ENCODE results near the gene C12orf42. TPM values are rescaled to one million over a fixed set of nuclear protein-coding genes. Genes with fewer than 3 reads are reported as not detected.

C12orf42 gene
- total RNA-seq, 4 donors from 2014 or later: not detected

DNA sequence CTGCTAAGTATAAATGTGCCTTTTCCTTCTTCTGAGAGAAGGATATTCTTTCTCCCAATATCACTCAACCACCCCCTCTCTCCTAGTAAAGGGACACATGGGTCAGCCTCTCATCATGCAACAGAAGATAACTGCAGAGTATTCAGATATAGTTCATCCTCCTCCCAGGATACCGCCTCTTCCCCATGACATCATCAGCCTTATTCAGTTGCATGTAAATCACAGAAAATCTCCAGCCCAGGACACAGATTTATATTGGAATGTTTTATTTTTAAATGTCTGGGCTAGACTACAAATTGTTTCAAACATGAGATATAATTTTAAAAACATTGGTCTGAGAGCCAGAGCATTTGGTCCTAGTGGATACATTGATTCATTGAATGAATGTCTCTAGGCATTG lies 178.5 kb downstream of the C12orf42 start:
- WGBS, 2 donors: 91 to 92% methylated on average over 1 of the region's 1 CpG
- no peak for DNase-seq (ENCODE audit: low spot score in 2 of 2)
- TF ChIP-seq, protein P1, sequence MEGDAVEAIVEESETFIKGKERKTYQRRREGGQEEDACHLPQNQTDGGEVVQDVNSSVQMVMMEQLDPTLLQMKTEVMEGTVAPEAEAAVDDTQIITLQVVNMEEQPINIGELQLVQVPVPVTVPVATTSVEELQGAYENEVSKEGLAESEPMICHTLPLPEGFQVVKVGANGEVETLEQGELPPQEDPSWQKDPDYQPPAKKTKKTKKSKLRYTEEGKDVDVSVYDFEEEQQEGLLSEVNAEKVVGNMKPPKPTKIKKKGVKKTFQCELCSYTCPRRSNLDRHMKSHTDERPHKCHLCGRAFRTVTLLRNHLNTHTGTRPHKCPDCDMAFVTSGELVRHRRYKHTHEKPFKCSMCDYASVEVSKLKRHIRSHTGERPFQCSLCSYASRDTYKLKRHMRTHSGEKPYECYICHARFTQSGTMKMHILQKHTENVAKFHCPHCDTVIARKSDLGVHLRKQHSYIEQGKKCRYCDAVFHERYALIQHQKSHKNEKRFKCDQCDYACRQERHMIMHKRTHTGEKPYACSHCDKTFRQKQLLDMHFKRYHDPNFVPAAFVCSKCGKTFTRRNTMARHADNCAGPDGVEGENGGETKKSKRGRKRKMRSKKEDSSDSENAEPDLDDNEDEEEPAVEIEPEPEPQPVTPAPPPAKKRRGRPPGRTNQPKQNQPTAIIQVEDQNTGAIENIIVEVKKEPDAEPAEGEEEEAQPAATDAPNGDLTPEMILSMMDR (IDR thresholded peaks at IDR 0.05): no peak
- no peak for TF ChIP-seq POLR2A (IDR thresholded peaks at IDR 0.05)
- intact Hi-C loops (cut with DNase I; ENCODE audit: low total_unique reads): no loop called here
- H3K4me3 ChIP-seq (ENCODE audit: low read depth, poor library complexity, severe bottlenecking): no peak overlapping the region

- H3K4me3 ChIP-seq (ENCODE audit: low read depth, poor library complexity, severe bottlenecking): no peak overlapping the region
- no peak for TF ChIP-seq POLR2A (IDR thresholded peaks at IDR 0.05)
- TF ChIP-seq, protein P1 (IDR thresholded peaks at IDR 0.05): no peak
- intact Hi-C loops (cut with DNase I; ENCODE audit: low total_unique reads): no loop called here
- DNase-seq (ENCODE audit: low spot score in 2 of 2): no peak
- 83 to 89% methylated on average over 2 of the region's 2 CpGs for WGBS, 2 donors
Observed at GRCh38 chr12:103314786-103315185, 181.0 kb downstream of the C12orf42 start.

GRCh38 chr12:103313894-103314293 lies 181.9 kb downstream of the C12orf42 start:
- intact Hi-C loops (cut with DNase I; ENCODE audit: low total_unique reads): no loop called here
- TF ChIP-seq POLR2A (IDR thresholded peaks at IDR 0.05): no peak
- TF ChIP-seq, protein P1 (IDR thresholded peaks at IDR 0.05): no peak
- 68 to 73% methylated on average over 1 of the region's 1 CpG for WGBS, 2 donors
- DNase-seq (ENCODE audit: low spot score in 2 of 2): no peak
- no peak overlapping the region for H3K4me3 ChIP-seq (ENCODE audit: low read depth, poor library complexity, severe bottlenecking)

DNA sequence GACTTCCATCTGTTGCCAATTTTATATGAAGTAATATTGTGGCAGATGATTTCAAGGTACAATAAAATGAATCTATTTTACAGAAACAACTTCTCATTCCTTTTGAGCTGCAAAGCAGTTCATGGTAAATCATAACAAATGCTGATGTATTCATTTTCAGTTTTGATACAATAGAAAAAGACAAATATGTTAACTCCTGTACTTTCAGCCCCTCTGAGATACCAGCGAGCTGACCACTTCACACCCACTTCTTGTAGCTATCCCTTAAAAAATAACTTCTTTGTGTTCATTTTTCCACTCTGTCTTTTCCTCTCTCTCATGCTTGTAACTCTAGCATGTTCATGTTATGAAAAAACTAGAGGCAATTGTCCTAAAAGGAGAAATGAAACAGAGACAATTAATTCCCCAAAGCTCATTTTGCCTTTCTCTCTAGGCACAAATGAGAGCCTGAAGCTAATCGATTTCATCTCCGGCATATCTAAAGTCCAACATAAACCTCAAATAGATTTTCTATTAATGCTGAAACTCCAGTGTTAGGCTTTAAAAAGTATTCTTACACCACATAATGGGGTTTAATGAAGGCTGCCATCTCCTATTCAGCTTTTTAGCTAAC lies 182.9 kb downstream of the C12orf42 start:
- DNase-seq (ENCODE audit: low spot score in 2 of 2): no peak
- intact Hi-C loops (cut with DNase I; ENCODE audit: low total_unique reads): no loop called here
- whole genome bisulfite sequencing, 2 donors: 79 to 92% methylated on average over 3 of the region's 3 CpGs
- H3K4me3 ChIP-seq (ENCODE audit: low read depth, poor library complexity, severe bottlenecking): no peak overlapping the region
- no peak for TF ChIP-seq POLR2A (IDR thresholded peaks at IDR 0.05)
- TF ChIP-seq, protein P1 (IDR thresholded peaks at IDR 0.05): no peak

DNA sequence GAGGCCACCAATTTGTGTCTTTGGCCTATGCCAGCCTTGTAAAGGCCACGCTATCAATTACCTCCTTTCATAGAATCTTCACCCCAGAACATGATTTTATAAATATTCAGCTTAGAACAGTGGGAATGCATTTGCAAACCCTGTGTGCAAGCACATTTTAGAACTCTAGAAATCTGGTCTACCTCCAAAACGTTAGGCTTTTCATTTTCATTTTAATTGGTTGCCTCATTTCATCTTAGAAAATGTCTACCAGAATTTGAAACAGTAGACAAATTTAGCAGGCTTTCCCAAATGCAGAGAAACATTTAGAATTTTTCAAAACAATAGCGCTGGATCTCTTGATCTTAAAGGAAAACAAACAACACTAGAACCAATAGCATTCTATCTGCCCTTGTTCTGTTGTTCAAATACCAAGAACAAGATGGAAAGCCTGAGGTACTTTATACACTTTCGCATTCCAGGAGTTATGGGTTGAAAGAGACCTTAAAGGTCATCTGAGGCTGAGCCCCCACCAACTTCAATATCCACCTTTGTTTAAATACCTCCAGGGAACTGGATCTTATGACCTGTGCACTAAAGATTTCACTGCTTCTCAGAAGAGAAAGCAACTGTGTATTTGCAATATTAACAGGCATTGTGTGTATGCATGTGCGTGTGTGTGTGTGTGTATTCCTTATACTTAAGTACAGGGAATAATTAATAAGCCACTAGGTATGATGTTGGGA lies 185.1 kb downstream of the C12orf42 start:
- intact Hi-C loops (cut with DNase I; ENCODE audit: low total_unique reads): no loop called here
- TF ChIP-seq POLR2A (IDR thresholded peaks at IDR 0.05): no peak
- TF ChIP-seq, protein P1 (IDR thresholded peaks at IDR 0.05): no peak
- 78 to 82% methylated on average over 5 of the region's 5 CpGs for WGBS, 2 donors
- no peak for DNase-seq (ENCODE audit: low spot score in 2 of 2)
- H3K4me3 ChIP-seq (ENCODE audit: low read depth, poor library complexity, severe bottlenecking): no peak overlapping the region

Measured in lower leg skin (tissue), 4 donors.